K562 (cell line): ENCODE measurements around the gene PPIL6. TPM values are rescaled to one million over a fixed set of nuclear protein-coding genes. Genes with fewer than 3 reads are reported as not detected.

Experiments
- BHLHE40 ChIP-seq: IDR thresholded peaks from 2 replicates; pipeline ENCODE4 v1.6.1; 2011; ENCODE audit warnings: low read length, improper control_type of control experiment
- CHD4 ChIP-seq: fragments of 200-600 bp; sonication (generic); IDR thresholded peaks from 3 replicates; pipeline ENCODE4 v1.6.1; 2012; ENCODE audit warnings: low read depth, mild to moderate bottlenecking, mixed read lengths, low read length, inconsistent platforms; ENCODE audit not compliant: insufficient read depth, insufficient replicate concordance, poor library complexity, severe bottlenecking
- CREM ChIP-seq: IDR thresholded peaks from 2 replicates; pipeline ENCODE4 v1.6.1; 2014; ENCODE audit warnings: antibody characterized with exemption, low read depth
- GTF2A2 ChIP-seq: IDR thresholded peaks from 2 replicates; pipeline ENCODE4 v1.6.1; 2016; ENCODE audit warnings: mild to moderate bottlenecking, missing genetic modification characterization, missing compliant biosample characterization
- HNRNPLL ChIP-seq: fragments of 200-400 bp; formaldehyde crosslinking; IDR thresholded peaks from 2 replicates; pipeline ENCODE4 v1.6.1; 2017; ENCODE audit warnings: low read length, low read depth, mild to moderate bottlenecking; ENCODE audit not compliant: poor library complexity, severe bottlenecking
- IRF2 ChIP-seq: sonication (generic); formaldehyde crosslinking; IDR thresholded peaks from 2 replicates; pipeline ENCODE4 v1.8.1; 2022; ENCODE audit warnings: mild to moderate bottlenecking, missing genetic modification reagents
- JUN ChIP-seq, 2 experiments: sonication (generic) in 1 of 2; formaldehyde crosslinking in 1 of 2; IDR thresholded peaks; 2 replicates each; pipeline versions ENCODE4 v1.6.1 to v1.8.0; 2012 to 2022; ENCODE audit warnings: borderline replicate concordance in 2 of 2, mild to moderate bottlenecking in 2 of 2, improper control_type of control experiment in 1 of 2, low read depth in 1 of 2, low read length in 1 of 2, missing genetic modification reagents in 1 of 2
- NRF1 ChIP-seq, 2 experiments: fragments of 450-650 bp; IDR thresholded peaks in 1 of 2; conservative IDR thresholded peaks in 1 of 2; 2 replicates each; pipeline ENCODE4 v1.6.1; 2014; ENCODE audit warnings: mild to moderate bottlenecking in 2 of 2
- SAP30 ChIP-seq: fragments of 200-600 bp; sonication (generic); IDR thresholded peaks from 2 replicates; pipeline ENCODE4 v1.6.1; 2012; ENCODE audit warnings: borderline replicate concordance, low read depth, mild to moderate bottlenecking, moderate library complexity, low read length, control low read depth, inconsistent platforms; ENCODE audit not compliant: insufficient read depth, poor library complexity, severe bottlenecking
- SMAD3 ChIP-seq: fragments of 450-650 bp; formaldehyde crosslinking; conservative IDR thresholded peaks from 2 replicates; pipeline ENCODE4 v1.4.0; 2020; ENCODE audit warnings: mild to moderate bottlenecking
- TFAM ChIP-seq: fragments of 250-450 bp; sonication (Bioruptor Pico); conservative IDR thresholded peaks from 2 replicates; pipeline ENCODE4 v1.5.0; 2021; ENCODE audit warnings: mild to moderate bottlenecking, moderate library complexity
- ZNF253 ChIP-seq: fragments of 250-450 bp; sonication (Bioruptor Pico); conservative IDR thresholded peaks from 2 replicates; pipeline ENCODE4 v1.6.1; 2021; ENCODE audit warnings: mild to moderate bottlenecking
- ZNF431 ChIP-seq: sonication (generic); formaldehyde crosslinking; IDR thresholded peaks from 2 replicates; pipeline ENCODE4 v1.8.0; 2022; ENCODE audit warnings: mild to moderate bottlenecking, missing genetic modification reagents
- polyA plus RNA-seq, 8 experiments: library from polyadenylated mRNA; depleted of rRNA in 4 of 8; stranded (reverse) in 5 of 8; unstranded in 3 of 8; fragments of >200 nt; fragmentation: Nextera tagmentation in 2 of 8; fragmentation: Illumina TruSeq in 1 of 8; extraction: Ambion mirVana in 2 of 8; extraction: Trizol in 1 of 8; gene quantifications; 2 replicates each; pipeline versions ENCODE4 v1.2.1 to v1.2.3, GENCODE V29; 2011 to 2014; ENCODE audit warnings: inconsistent platforms in 1 of 8, missing spikeins in 1 of 8
- total RNA-seq, 7 experiments: library from RNA; depleted of rRNA in 6 of 7; stranded (reverse); fragments of >200 nt in 6 of 7; fragmentation: Illumina TruSeq in 2 of 7; extraction: Trizol in 2 of 7; gene quantifications; 2 replicates each; pipeline versions ENCODE4 v1.2.1 to v1.2.3, GENCODE V29; 2011 to 2021; ENCODE audit warnings: low replicate concordance in 1 of 7
- TF ChIP-seq, protein P1 (sequence below): fragments of 450-650 bp; IDR thresholded peaks from 2 replicates; pipeline ENCODE4 v1.6.1; 2016
- TF ChIP-seq, protein P2 (sequence below): sonication (generic); formaldehyde crosslinking; IDR thresholded peaks from 2 replicates; pipeline ENCODE4 v1.8.1; 2023; ENCODE audit warnings: mild to moderate bottlenecking, missing genetic modification reagents, moderate library complexity
- TF ChIP-seq, protein P3 (sequence below): sonication (generic); formaldehyde crosslinking; IDR thresholded peaks from 2 replicates; pipeline ENCODE4 v1.8.1; 2023; ENCODE audit warnings: missing genetic modification reagents, mild to moderate bottlenecking, borderline replicate concordance
- TF ChIP-seq, protein P4 (sequence below): IDR thresholded peaks from 2 replicates; pipeline ENCODE4 v1.6.1; 2012; ENCODE audit warnings: low read depth, low read length, improper control_type of control experiment, borderline replicate concordance

PPIL6 gene
- total and polyA plus RNA-seq, 9 of the 15 experiments (the other 6 are each of a cell fraction or from before 2014, with no cell fraction given) = 0.03 to 0.98 (median 0.41) TPM; not detected in 1

DNA sequence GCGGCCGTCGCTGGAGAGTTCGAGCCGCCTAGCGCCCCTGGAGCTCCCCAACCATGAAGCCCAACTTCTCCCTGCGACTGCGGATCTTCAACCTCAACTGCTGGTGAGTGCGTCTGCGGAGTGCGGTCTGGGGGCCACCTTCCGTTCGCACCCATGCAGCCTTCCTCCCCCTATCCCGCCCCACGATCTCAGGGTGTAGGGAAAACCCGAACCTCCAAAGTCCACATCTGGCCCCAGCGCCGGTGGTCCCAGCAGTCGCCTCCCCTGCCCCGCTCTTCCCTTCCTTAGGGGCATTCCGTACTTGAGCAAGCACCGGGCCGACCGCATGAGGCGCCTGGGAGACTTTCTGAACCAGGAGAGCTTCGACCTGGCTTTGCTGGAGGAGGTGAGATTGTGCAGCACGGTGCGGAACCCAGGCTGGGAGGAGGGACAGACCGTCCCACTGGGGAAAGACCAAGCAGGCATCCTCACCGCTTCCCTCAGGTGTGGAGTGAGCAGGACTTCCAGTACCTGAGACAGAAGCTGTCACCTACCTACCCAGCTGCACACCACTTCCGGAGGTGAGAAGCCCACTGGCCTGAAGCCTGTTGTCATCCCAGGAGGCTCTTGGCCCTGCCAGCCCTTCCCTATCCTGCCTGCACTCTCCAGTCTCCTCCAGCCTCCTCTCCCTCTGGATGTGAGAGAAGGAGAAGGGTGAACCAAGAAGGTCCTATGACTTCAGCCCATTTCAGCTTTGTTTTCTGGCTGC is 815 bp upstream of the PPIL6 start (continued):
- TF ChIP-seq CHD4 (no peak), JUN (IDR thresholded peaks at IDR 0.05; ENCODE audit: borderline replicate concordance, low read depth, low read length) (no peak), JUN (CRISPR knock-in tag; IDR thresholded peaks at IDR 0.05; ENCODE audit: borderline replicate concordance) (no peak), ZNF253 (no peak), CREM (no peak), HNRNPLL (peak; percentile 77), TFAM (CRISPR knock-in tag) (no peak), SAP30 (peak; percentile 55), NRF1 (conservative IDR thresholded peaks at IDR 0.05 in 1 of 2, IDR thresholded peaks at IDR 0.05 in 1 of 2) (peak in 1 of 2 experiments; percentile 2; a peak in 2 of 4 replicates), IRF2 (no peak), SMAD3 (CRISPR knock-in tag) (no peak), GTF2A2 (tag) (no peak), ZNF431 (CRISPR knock-in tag) (0 out of 2 replicates have a peak, but pooled peaks have one; percentile 35), BHLHE40 (no peak)
- TF ChIP-seq, protein P1, sequence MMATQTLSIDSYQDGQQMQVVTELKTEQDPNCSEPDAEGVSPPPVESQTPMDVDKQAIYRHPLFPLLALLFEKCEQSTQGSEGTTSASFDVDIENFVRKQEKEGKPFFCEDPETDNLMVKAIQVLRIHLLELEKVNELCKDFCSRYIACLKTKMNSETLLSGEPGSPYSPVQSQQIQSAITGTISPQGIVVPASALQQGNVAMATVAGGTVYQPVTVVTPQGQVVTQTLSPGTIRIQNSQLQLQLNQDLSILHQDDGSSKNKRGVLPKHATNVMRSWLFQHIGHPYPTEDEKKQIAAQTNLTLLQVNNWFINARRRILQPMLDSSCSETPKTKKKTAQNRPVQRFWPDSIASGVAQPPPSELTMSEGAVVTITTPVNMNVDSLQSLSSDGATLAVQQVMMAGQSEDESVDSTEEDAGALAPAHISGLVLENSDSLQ = no peak
- TF ChIP-seq, protein P2, sequence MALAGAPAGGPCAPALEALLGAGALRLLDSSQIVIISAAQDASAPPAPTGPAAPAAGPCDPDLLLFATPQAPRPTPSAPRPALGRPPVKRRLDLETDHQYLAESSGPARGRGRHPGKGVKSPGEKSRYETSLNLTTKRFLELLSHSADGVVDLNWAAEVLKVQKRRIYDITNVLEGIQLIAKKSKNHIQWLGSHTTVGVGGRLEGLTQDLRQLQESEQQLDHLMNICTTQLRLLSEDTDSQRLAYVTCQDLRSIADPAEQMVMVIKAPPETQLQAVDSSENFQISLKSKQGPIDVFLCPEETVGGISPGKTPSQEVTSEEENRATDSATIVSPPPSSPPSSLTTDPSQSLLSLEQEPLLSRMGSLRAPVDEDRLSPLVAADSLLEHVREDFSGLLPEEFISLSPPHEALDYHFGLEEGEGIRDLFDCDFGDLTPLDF = no peak
- TF ChIP-seq, protein P3, sequence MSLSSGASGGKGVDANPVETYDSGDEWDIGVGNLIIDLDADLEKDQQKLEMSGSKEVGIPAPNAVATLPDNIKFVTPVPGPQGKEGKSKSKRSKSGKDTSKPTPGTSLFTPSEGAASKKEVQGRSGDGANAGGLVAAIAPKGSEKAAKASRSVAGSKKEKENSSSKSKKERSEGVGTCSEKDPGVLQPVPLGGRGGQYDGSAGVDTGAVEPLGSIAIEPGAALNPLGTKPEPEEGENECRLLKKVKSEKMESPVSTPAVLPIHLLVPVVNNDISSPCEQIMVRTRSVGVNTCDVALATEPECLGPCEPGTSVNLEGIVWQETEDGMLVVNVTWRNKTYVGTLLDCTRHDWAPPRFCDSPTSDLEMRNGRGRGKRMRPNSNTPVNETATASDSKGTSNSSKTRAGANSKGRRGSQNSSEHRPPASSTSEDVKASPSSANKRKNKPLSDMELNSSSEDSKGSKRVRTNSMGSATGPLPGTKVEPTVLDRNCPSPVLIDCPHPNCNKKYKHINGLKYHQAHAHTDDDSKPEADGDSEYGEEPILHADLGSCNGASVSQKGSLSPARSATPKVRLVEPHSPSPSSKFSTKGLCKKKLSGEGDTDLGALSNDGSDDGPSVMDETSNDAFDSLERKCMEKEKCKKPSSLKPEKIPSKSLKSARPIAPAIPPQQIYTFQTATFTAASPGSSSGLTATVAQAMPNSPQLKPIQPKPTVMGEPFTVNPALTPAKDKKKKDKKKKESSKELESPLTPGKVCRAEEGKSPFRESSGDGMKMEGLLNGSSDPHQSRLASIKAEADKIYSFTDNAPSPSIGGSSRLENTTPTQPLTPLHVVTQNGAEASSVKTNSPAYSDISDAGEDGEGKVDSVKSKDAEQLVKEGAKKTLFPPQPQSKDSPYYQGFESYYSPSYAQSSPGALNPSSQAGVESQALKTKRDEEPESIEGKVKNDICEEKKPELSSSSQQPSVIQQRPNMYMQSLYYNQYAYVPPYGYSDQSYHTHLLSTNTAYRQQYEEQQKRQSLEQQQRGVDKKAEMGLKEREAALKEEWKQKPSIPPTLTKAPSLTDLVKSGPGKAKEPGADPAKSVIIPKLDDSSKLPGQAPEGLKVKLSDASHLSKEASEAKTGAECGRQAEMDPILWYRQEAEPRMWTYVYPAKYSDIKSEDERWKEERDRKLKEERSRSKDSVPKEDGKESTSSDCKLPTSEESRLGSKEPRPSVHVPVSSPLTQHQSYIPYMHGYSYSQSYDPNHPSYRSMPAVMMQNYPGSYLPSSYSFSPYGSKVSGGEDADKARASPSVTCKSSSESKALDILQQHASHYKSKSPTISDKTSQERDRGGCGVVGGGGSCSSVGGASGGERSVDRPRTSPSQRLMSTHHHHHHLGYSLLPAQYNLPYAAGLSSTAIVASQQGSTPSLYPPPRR (CRISPR knock-in tag) = peak; percentile 77; the same call in 1 of the 2 replicates
- TF ChIP-seq, protein P4, sequence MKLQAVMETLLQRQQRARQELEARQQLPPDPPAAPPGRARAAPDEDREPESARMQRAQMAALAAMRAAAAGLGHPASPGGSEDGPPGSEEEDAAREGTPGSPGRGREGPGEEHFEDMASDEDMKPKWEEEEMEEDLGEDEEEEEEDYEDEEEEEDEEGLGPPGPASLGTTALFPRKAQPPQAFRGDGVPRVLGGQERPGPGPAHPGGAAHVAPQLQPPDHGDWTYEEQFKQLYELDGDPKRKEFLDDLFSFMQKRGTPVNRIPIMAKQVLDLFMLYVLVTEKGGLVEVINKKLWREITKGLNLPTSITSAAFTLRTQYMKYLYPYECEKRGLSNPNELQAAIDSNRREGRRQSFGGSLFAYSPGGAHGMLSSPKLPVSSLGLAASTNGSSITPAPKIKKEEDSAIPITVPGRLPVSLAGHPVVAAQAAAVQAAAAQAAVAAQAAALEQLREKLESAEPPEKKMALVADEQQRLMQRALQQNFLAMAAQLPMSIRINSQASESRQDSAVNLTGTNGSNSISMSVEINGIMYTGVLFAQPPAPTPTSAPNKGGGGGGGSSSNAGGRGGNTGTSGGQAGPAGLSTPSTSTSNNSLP = no peak
